Tibial nerve (tissue), 4 donors: ENCODE results near the gene C14orf119. TPM values are rescaled to one million over a fixed set of nuclear protein-coding genes. Genes with fewer than 3 reads are reported as not detected.
"Not testable (repeated sequence)": the region's sequence is repeated elsewhere in the genome, so short reads cannot be mapped to it uniquely, and the experiment has no call there.

Experiments
- DNase-seq, 2 donors: peaks; one replicate each; pipeline ENCODE4 v3.0.0-alpha.2; 2019; ENCODE audit warnings: low spot score in 2 of 2
- H3K27ac ChIP-seq, 4 donors: fragments of 200-600 bp; sonication (generic) in 3 of 4; one replicate each; pipeline ENCODE4 v1.5.1; 2017 to 2019; ENCODE audit warnings: mild to moderate bottlenecking in 1 of 4
- H3K27me3 ChIP-seq, 2 donors: fragments of 200-600 bp; sonication (generic) in 1 of 2; one replicate each; pipeline versions ENCODE4 v1.5.1 to v1.6.0; 2017 to 2019
- H3K36me3 ChIP-seq, 3 donors: fragments of 200-600 bp; sonication (generic); one replicate each; pipeline ENCODE4 v1.5.1; 2018 to 2019
- H3K4me1 ChIP-seq, 4 donors: fragments of 200-600 bp; sonication (generic) in 3 of 4; one replicate each; pipeline ENCODE4 v1.5.1; 2017 to 2019
- H3K4me3 ChIP-seq, 4 donors: fragments of 200-600 bp; sonication (generic) in 3 of 4; one replicate each; pipeline ENCODE4 v1.5.1; 2017 to 2019; ENCODE audit warnings: mild to moderate bottlenecking in 1 of 4, moderate library complexity in 1 of 4
- H3K9me3 ChIP-seq, 4 donors: fragments of 200-600 bp; sonication (generic) in 3 of 4; one replicate each; pipeline ENCODE4 v1.5.1; 2017 to 2019
- EP300 ChIP-seq, 2 donors: sonication (generic); formaldehyde crosslinking; IDR thresholded peaks; one replicate each; pipeline ENCODE4 v1.6.1; 2017; ENCODE audit warnings: antibody characterized with exemption in 2 of 2, mild to moderate bottlenecking in 1 of 2
- POLR2A ChIP-seq, 2 donors: fragments of 450-650 bp; IDR thresholded peaks; one replicate each; pipeline ENCODE4 v1.6.1; 2017; ENCODE audit warnings: antibody characterized with exemption in 2 of 2, mild to moderate bottlenecking in 2 of 2, moderate library complexity in 2 of 2
- WGBS, 2 donors: methylation state at CpG; one replicate each; pipeline ENCODE4 v1.1.5; 2018; 5-methylcytosine and 5-hydroxymethylcytosine counted together
- total RNA-seq, 4 donors: library from RNA; depleted of rRNA; stranded (reverse); fragments of >200 nt; gene quantifications; one replicate each; pipeline ENCODE4 v1.1.0, GENCODE V29; 2016
- TF ChIP-seq, protein P1 (sequence below), 5 experiments: fragments of 200-600 bp in 3 of 5; fragments of 450-650 bp in 2 of 5; sonication (generic) in 3 of 5; IDR thresholded peaks; one replicate each; pipeline ENCODE4 v1.5.1; 2016 to 2019; ENCODE audit warnings: antibody characterized with exemption in 5 of 5, mild to moderate bottlenecking in 3 of 5, moderate library complexity in 2 of 5

Gene C14orf119
- total RNA-seq, 4 donors from 2014 or later: 15.5 to 35.1 (median 21.7) TPM

DNA sequence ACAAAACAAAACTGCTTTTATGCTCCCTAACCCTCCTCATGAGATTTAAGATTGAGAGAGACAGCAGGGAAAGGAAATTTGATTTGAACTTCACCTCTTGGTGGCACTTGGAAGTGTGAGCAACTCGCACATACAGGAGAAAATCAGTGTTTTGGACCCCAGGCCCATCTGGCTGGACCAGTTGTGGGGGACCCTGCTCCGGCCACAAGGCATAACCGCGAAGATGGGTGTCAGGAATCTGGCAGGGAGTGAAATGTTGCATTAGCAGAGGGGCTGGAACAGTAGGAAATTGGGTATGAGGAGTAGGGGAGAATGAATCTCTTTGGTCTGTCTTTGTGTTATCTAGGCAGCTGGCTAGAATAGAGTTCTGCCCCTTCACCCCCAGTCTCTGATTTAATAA is 8.3 kb downstream of the C14orf119 start:
- Histone ChIP-seq H3K9me3 (no peaks in the 10 kb centered on the region), H3K27ac (no peak overlapping the region), H3K4me3 (no peak overlapping the region), H3K4me1 (no peaks in the 10 kb centered on the region), H3K27me3 (no peaks in the 10 kb centered on the region), H3K36me3 (peaks cover 0 to 10% (median 0%) of the 10 kb centered on the region in 3 donors)
- WGBS, 2 donors: 85 to 89% methylated on average over 4 of the region's 4 CpGs
- TF ChIP-seq, protein P1, sequence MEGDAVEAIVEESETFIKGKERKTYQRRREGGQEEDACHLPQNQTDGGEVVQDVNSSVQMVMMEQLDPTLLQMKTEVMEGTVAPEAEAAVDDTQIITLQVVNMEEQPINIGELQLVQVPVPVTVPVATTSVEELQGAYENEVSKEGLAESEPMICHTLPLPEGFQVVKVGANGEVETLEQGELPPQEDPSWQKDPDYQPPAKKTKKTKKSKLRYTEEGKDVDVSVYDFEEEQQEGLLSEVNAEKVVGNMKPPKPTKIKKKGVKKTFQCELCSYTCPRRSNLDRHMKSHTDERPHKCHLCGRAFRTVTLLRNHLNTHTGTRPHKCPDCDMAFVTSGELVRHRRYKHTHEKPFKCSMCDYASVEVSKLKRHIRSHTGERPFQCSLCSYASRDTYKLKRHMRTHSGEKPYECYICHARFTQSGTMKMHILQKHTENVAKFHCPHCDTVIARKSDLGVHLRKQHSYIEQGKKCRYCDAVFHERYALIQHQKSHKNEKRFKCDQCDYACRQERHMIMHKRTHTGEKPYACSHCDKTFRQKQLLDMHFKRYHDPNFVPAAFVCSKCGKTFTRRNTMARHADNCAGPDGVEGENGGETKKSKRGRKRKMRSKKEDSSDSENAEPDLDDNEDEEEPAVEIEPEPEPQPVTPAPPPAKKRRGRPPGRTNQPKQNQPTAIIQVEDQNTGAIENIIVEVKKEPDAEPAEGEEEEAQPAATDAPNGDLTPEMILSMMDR (IDR thresholded peaks at IDR 0.05): no peak
- no peak for TF ChIP-seq EP300 (IDR thresholded peaks at IDR 0.05)
- no peak for TF ChIP-seq POLR2A (IDR thresholded peaks at IDR 0.05)
- DNase-seq: no peak

DNA sequence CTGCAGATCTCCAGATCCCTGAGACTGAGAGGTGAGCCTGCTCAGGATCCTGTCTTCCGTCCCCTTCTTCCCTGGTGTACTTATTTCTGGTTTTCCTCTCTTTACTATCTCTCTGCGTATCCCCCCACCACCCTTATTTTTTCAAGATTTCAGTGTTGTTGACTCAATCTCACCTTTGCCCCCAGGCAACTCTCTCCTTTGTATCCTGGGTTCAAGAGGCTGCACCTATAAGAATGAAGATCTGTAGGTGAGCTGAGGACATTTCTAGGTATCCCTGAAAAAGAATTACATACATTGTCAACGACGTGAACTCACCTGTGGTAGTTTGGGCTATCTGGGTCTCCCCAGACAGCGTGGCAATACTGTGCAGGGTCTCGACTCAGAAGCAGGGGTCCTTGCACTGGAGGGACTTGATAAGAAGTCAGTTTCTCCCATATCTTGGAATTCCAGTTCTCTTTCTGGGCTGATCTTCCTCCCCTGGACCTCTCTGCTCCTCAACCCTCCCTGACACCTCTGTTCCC is 8.8 kb downstream of the C14orf119 start:
- no peak for DNase-seq
- Histone ChIP-seq H3K36me3 (peaks cover 0 to 5% (median 0%) of the 10 kb centered on the region in 3 donors), H3K27ac (no peak overlapping the region), H3K4me1 (no peaks in the 10 kb centered on the region), H3K27me3 (no peaks in the 10 kb centered on the region), H3K4me3 (no peak overlapping the region), H3K9me3 (no peaks in the 10 kb centered on the region)
- TF ChIP-seq POLR2A (IDR thresholded peaks at IDR 0.05) (no peak), EP300 (IDR thresholded peaks at IDR 0.05) (no peak)
- TF ChIP-seq, protein P1 (IDR thresholded peaks at IDR 0.05): no peak
- 82 to 85% methylated on average over 6 of the region's 6 CpGs for WGBS, 2 donors

DNA sequence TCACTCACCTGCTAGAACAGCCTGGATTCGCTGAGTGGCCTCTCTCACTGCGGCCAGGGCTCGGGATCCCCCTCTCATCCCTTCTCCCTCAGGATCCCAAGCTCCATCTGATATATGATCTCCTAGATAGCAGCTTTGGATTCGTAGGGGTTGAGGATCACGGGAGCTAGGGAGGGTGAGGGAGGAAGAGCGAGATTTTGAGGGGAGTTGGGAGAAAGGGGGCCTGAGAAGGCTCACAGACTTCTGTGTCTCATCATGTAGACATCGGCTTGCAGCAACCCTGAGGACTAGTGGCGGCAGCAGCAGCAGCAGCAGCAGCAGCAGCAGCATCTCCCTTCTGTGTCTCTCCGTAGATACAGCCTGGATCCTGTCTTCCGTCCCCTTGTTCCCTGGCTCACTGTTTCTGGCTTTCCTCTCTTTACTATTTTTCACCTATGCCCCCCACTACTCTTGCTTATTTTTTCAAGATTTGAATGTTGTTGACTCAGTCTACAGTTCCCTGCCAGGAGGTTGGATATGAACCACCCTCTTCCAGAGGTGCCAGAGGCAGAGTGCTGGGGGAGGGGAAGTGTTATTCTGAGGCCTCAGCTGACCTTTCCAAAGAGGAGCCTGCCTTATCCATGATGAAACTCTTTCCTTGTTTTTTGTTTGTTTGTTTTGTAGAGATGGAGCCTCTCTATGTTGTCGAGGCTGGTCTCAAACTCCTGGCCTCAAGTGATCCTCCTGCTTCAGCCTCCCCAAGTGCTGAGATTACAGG is 9.5 kb downstream of the C14orf119 start, which contains the start of gene CIROP:
CIROP (minus strand) TSS at position 399 of the 757 bp plus-strand sequence; CDS start at position 330, 69 bp downstream.
- no peak for TF ChIP-seq EP300 (IDR thresholded peaks at IDR 0.05)
- no peak for TF ChIP-seq POLR2A (IDR thresholded peaks at IDR 0.05)
- TF ChIP-seq, protein P1 (IDR thresholded peaks at IDR 0.05): no peak
- Histone ChIP-seq H3K27me3 (no peaks in the 10 kb centered on the region), H3K4me3 (no peak within 1 kb of the TSS), H3K36me3 (no peaks in the 10 kb centered on the region), H3K4me1 (no peaks in the 10 kb centered on the region), H3K9me3 (no peaks in the 10 kb centered on the region), H3K27ac (no peak within 1 kb of the TSS)
- 52 to 58% methylated on average over 11 of the region's 11 CpGs for WGBS, 2 donors
- no peak for DNase-seq

DNA sequence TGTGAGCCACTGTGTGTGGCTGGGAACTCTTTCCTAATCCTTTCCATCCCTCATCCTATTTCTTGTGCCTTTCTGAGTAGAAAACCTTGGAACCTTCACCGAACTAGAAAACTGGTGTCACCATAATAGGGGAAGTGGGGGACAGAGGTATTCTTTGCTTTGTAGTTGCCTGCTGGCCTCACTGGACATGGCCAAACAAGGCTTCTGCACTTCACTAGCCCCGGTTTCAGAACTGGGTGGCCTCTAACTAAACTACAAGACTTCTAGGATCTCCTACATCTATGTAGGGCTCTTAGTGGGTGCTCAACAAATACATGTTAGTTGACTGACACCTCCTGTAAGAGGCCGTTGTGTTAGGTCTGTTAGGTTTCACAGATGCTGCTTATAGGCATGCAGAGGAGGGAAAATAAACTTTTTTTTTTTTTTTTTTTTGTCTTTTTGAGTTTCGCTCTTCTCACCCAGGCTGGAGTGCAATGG is 10.1 kb downstream of the C14orf119 start:
- H3K36me3 ChIP-seq: no peaks in the 10 kb centered on the region
- TF ChIP-seq POLR2A (IDR thresholded peaks at IDR 0.05) (no peak), EP300 (IDR thresholded peaks at IDR 0.05) (no peak)
- TF ChIP-seq, protein P1 (IDR thresholded peaks at IDR 0.05): no peak
- H3K9me3 ChIP-seq: no peaks in the 10 kb centered on the region
- H3K4me3 ChIP-seq: no peak overlapping the region
- DNase-seq: no peak
- WGBS, 2 donors: 85 to 90% methylated on average over 4 of the region's 4 CpGs
- H3K27me3 ChIP-seq: no peaks in the 10 kb centered on the region
- H3K4me1 ChIP-seq: no peaks in the 10 kb centered on the region
- H3K27ac ChIP-seq: no peak overlapping the region

DNA sequence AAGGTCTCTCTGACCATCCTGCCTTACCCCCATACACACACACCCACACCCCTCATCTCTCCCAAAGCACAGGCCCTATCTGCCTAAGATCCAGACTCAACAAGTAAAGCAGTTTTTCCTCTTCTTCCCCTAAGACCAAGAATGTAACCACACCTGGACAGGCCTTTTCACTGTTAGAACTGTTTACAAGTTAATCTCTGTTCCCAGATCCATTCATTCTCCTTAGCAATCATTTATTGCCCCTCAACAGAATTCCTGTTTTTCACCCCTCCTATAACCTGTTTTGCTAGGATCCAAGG is 11.4 kb downstream of the C14orf119 start:
- Histone ChIP-seq H3K36me3 (no peaks in the 10 kb centered on the region), H3K4me3 (no peak overlapping the region), H3K4me1 (no peaks in the 10 kb centered on the region), H3K27me3 (no peaks in the 10 kb centered on the region), H3K9me3 (no peaks in the 10 kb centered on the region), H3K27ac (no peak overlapping the region)
- no peak for TF ChIP-seq EP300 (IDR thresholded peaks at IDR 0.05)
- no peak for TF ChIP-seq POLR2A (IDR thresholded peaks at IDR 0.05)
- TF ChIP-seq, protein P1 (IDR thresholded peaks at IDR 0.05): no peak
- no peak for DNase-seq

DNA sequence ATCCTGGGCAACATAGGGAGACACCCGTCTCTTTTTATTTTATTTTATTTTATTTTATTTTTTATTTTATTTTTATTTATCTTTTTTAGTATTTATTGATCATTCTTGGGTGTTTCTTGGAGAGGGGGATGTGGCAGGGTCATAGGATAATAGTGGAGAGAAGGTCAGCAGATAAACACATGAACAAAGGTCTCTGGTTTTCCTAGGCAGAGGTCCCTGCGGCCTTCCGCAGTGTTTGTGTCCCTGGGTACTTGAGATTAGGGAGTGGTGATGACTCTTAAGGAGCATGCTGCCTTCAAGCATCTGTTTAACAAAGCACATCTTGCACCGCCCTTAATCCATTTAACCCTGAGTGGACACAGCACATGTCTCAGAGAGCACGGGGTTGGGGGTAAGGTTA is 12.3 kb downstream of the C14orf119 start:
- 78 to 80% methylated on average over 3 to 5 of the region's 5 CpGs for WGBS, 2 donors
- not testable (repeated sequence) for H3K4me1 ChIP-seq, H3K4me3 ChIP-seq, H3K27ac ChIP-seq, DNase-seq, H3K9me3 ChIP-seq, H3K27me3 ChIP-seq, H3K36me3 ChIP-seq

DNA sequence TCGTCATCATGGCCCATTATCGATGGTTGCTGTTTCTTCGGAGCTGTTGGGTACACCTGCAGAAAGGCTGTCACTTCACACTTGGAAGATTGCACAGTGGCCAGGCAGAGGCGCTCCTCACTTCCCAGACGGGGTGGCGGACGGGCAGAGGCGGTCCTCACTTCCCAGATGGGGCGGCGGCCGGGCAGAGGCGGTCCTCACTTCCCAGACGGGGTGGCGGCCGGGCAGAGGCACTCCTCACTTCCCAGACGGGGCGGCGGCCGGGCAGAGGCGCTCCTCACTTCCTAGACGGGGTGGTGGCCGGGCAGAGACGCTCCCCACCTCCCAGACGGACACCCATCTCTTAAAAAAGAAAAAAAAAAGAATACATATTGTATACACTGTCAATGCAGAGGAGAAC is 12.9 kb downstream of the C14orf119 start:
- not testable (repeated sequence) for DNase-seq, H3K27me3 ChIP-seq, H3K9me3 ChIP-seq, H3K4me1 ChIP-seq, H3K27ac ChIP-seq, H3K4me3 ChIP-seq, H3K36me3 ChIP-seq
- WGBS, 2 donors: 89 to 92% methylated on average over 24 of the region's 24 CpGs
